Heart left ventricle (tissue), 16 donors: ENCODE results near the gene STIM2. TPM values are rescaled to one million over a fixed set of nuclear protein-coding genes. Genes with fewer than 3 reads are reported as not detected.

Experiments
- ATAC-seq, 4 donors: fragments of 200-7000 bp; cut with Tn5 transposase; one replicate each; pipeline ENCODE4 v1.9.1; 2020 to 2022; ENCODE audit warnings: moderate library complexity in 4 of 4, mild to moderate bottlenecking in 3 of 4, moderate number of reproducible peaks in 1 of 4
- DNase-seq, 5 donors: peaks; one replicate each; pipeline ENCODE4 v3.0.0-alpha.2; 2020
- H3K27ac ChIP-seq, 12 donors: fragments of 200-600 bp; sonication (generic) in 4 of 12; one replicate each; pipeline versions ENCODE4 v1.5.0 to v1.8.0; 2016 to 2022; ENCODE audit warnings: mild to moderate bottlenecking in 2 of 12
- H3K27me3 ChIP-seq, 9 donors: fragments of 200-600 bp; sonication (generic) in 2 of 9; one replicate each; pipeline versions ENCODE4 v1.5.1 to v1.8.0; 2016 to 2022; ENCODE audit warnings: mild to moderate bottlenecking in 3 of 9
- H3K36me3 ChIP-seq, 9 donors: fragments of 200-600 bp; sonication (generic) in 2 of 9; one replicate each; pipeline versions ENCODE4 v1.5.0 to v1.8.0; 2018 to 2022; ENCODE audit warnings: mild to moderate bottlenecking in 2 of 9
- H3K4me1 ChIP-seq, 12 donors: fragments of 200-600 bp; sonication (generic) in 4 of 12; one replicate each; pipeline versions ENCODE4 v1.5.0 to v1.8.0; 2016 to 2022; ENCODE audit warnings: mild to moderate bottlenecking in 3 of 12
- H3K4me3 ChIP-seq, 12 donors: fragments of 200-600 bp; sonication (generic) in 4 of 12; one replicate each; pipeline versions ENCODE4 v1.5.0 to v1.8.0; 2017 to 2022; ENCODE audit warnings: mild to moderate bottlenecking in 9 of 12, moderate library complexity in 4 of 12
- H3K9me3 ChIP-seq, 12 donors: fragments of 200-600 bp; sonication (generic) in 4 of 12; one replicate each; pipeline versions ENCODE4 v1.5.0 to v1.8.0; 2016 to 2022; ENCODE audit warnings: mild to moderate bottlenecking in 1 of 12
- CTCF ChIP-seq, 12 donors: fragments of 200-600 bp; sonication (generic) in 4 of 12; IDR thresholded peaks; one replicate each; pipeline versions ENCODE4 v1.5.0 to v1.8.0; 2018 to 2022; ENCODE audit warnings: antibody characterized with exemption in 12 of 12, mild to moderate bottlenecking in 5 of 12
- POLR2A ChIP-seq, 2 donors: fragments of 450-650 bp; IDR thresholded peaks; one replicate each; pipeline ENCODE4 v1.6.1; 2017; ENCODE audit warnings: antibody characterized with exemption in 2 of 2, mild to moderate bottlenecking in 2 of 2, moderate library complexity in 2 of 2
- WGBS, 4 donors: extraction: QIAGEN DNeasy Blood & Tissue Kit in 2 of 4; methylation state at CpG; one replicate each; pipeline versions ENCODE4 v1.1.5 to v1.1.7; 2013 to 2018; 5-methylcytosine and 5-hydroxymethylcytosine counted together
- intact Hi-C, 10 donors: fragments of 100-400 bp; cut with DNase I; formaldehyde crosslinking; loops; one replicate each; pipeline versions ENCODE4 v1.11.1 to v1.14.2; 2022
- polyA plus RNA-seq, 2 donors: library from polyadenylated mRNA; stranded (reverse); fragments of 200-250 nt; gene quantifications; one replicate each; pipeline ENCODE4 v1.2.3, GENCODE V29; 2013
- total RNA-seq, 9 donors: library from RNA; depleted of rRNA in 2 of 9; stranded (reverse); fragments of >200 nt in 2 of 9; fragmentation: NEBNext Ultra II Directional in 3 of 9; extraction: Animal tissue kit (Norgen Biotek cat#: 25700) in 3 of 9; gene quantifications; one replicate each; pipeline versions ENCODE4 v1.1.0 to v1.2.4, GENCODE V29; 2016 to 2023
- donor health status: ischemic (EF 13 %, LVEDD 7.1; RV severe dilation, severe dysfunction).
- donor health status: healthy with polysubstance abuse.
- donor health status: DM: no; HTN: yes; CAD: no.
- donor health status: DM: no; HTN: no; CAD: no.
- donor health status: ischemic (EF 25% LVEDD 6.9; RV normal size, moderate dysfunction).
- donor health status: ischemic (EF 25% LVEDD 5.7; RV mildly dilated, moderate dysfunction).
- donor health status: healthy.
- donor health status: DM: yes; HTN: yes; CAD: no.
- donor health status: ischemic (EF 35%, LVEDD 5.7; RV mildly dilated, moderate dysfunction).
- donor health status: nonischemic (EF 11% LVEDD 7.7; RV severe dilation, severe dysfunction).
- donor health status: DM: yes; HTN: yes; CAD: no.
- donor health status: PGD.
- donor health status: ischemic (EF 29% LVEDD 5.4; RV normal size, mild dysfunction).
- donor health status: nonischemic (EF 23%, LVEDD 6.1; RV moderate dilation, normal function).

The STIM2 gene
- total and polyA plus RNA-seq, 11 donors: 4.6 to 17.3 (median 8.8) TPM

GRCh38 chr4:27007507-27007906 lies 146.9 kb downstream of the STIM2 start:
- Histone ChIP-seq H3K4me3 (no peak overlapping the region), H3K36me3 (peaks cover 0 to 31% (median 7%) of the 10 kb centered on the region in 9 donors), H3K4me1 (peaks cover 0 to 19% (median 0%) of the 10 kb centered on the region in 12 donors), H3K27ac (no peak overlapping the region), H3K27me3 (no peaks in the 10 kb centered on the region), H3K9me3 (no peaks in the 10 kb centered on the region)
- DNase-seq: no peak
- TF ChIP-seq POLR2A (IDR thresholded peaks at IDR 0.05) (no peak), CTCF (IDR thresholded peaks at IDR 0.05) (no peak)
- ATAC-seq: no peak
- intact Hi-C loops: loop anchor here in 9 of 10 donors (5.0 to 10.0 kb wide), 7 partner anchors 145 to 550 kb away; partner anchors contain the start of genes STIM2 (in 4 of the 9) and TBC1D19 (in 3 of the 9)
- 88 to 95% (median 92%) methylated on average over 3 of the region's 3 CpGs for WGBS, 4 donors

- Histone ChIP-seq H3K4me1 (peaks cover 0 to 19% (median 0%) of the 10 kb centered on the region in 12 donors), H3K9me3 (no peaks in the 10 kb centered on the region), H3K27ac (no peak overlapping the region), H3K27me3 (no peaks in the 10 kb centered on the region), H3K4me3 (no peak overlapping the region), H3K36me3 (peaks cover 0 to 22% (median 2%) of the 10 kb centered on the region in 9 donors)
- DNase-seq: no peak
- no peak for ATAC-seq
- 92 to 94% (median 93%) methylated on average over 4 of the region's 4 CpGs for WGBS, 4 donors
- TF ChIP-seq CTCF (IDR thresholded peaks at IDR 0.05): no peak
- TF ChIP-seq POLR2A (IDR thresholded peaks at IDR 0.05): no peak
- intact Hi-C loops: loop anchor here in 9 of 10 donors (5.0 to 10.0 kb wide), 7 partner anchors 146 to 551 kb away; partner anchors contain the start of genes STIM2 (in 4 of the 9) and TBC1D19 (in 3 of the 9)
Measured at GRCh38 chr4:27008679-27009078, 148.0 kb downstream of the STIM2 start.

GRCh38 chr4:27009539-27009938 lies 148.9 kb downstream of the STIM2 start:
- Histone ChIP-seq H3K4me3 (no peak overlapping the region), H3K9me3 (no peaks in the 10 kb centered on the region), H3K36me3 (peaks cover 0 to 18% (median 0%) of the 10 kb centered on the region in 9 donors), H3K27me3 (no peaks in the 10 kb centered on the region), H3K4me1 (peaks cover 0 to 19% (median 0%) of the 10 kb centered on the region in 12 donors), H3K27ac (no peak overlapping the region)
- WGBS, 4 donors: 59 to 69% (median 67%) methylated on average over 4 of the region's 4 CpGs
- TF ChIP-seq POLR2A (IDR thresholded peaks at IDR 0.05) (no peak), CTCF (IDR thresholded peaks at IDR 0.05) (no peak)
- intact Hi-C loops: loop anchor here in 9 of 10 donors (5.0 to 10.0 kb wide), 7 partner anchors 147 to 552 kb away; partner anchors contain the start of genes STIM2 (in 4 of the 9) and TBC1D19 (in 3 of the 9)
- ATAC-seq (no peak), DNase-seq (no peak)

GRCh38 chr4:27010334-27010940 lies 149.8 kb downstream of the STIM2 start:
- WGBS, 4 donors: 34 to 49% (median 36%) methylated on average over 6 of the region's 6 CpGs
- peak in 3 of 4 donors; percentile 75 to 87 (median 77) for ATAC-seq
- H3K27ac ChIP-seq: no peak overlapping the region
- TF ChIP-seq CTCF (IDR thresholded peaks at IDR 0.05) (peak; percentile 82 to 94 (median 90)), POLR2A (IDR thresholded peaks at IDR 0.05) (no peak)
- DNase-seq: peak; percentile 36 to 60 (median 51)
- intact Hi-C loops: loop anchor here in 8 of 10 donors (1.0 to 10.0 kb wide), 9 partner anchors 148 to 556 kb away; partner anchors contain the start of gene STIM2 (in 2 of the 8)
- H3K36me3 ChIP-seq: peaks cover 0 to 18% (median 0%) of the 10 kb centered on the region in 9 donors
- H3K4me1 ChIP-seq: peaks cover 0 to 17% (median 0%) of the 10 kb centered on the region in 12 donors
- no peaks in the 10 kb centered on the region for H3K27me3 ChIP-seq
- H3K9me3 ChIP-seq: peaks cover 0 to 2% (median 0%) of the 10 kb centered on the region in 12 donors
- H3K4me3 ChIP-seq: no peak overlapping the region
